ENCODE data around the gene RERGL. TPM values are rescaled to one million over a fixed set of nuclear protein-coding genes. Genes with fewer than 3 reads are reported as not detected.

Gene RERGL
- total RNA-seq, 1 experiment from 2014 or later = not detected

Other genes with a start within 250 kb of the RERGL start
- not detected in 2 replicates for gene PIK3C2G, start 171.3 kb upstream of the RERGL start, total RNA-seq (2014; rRNA removed)